ENCODE measurements around the gene EXD1.
A peak's percentile ranks its signal among the peaks of the same experiment; 100 is the strongest.
"Not testable (repeated sequence)": the region's sequence is repeated elsewhere in the genome, so short reads cannot be mapped to it uniquely, and the experiment has no call there.

The EXD1 gene, protein sequence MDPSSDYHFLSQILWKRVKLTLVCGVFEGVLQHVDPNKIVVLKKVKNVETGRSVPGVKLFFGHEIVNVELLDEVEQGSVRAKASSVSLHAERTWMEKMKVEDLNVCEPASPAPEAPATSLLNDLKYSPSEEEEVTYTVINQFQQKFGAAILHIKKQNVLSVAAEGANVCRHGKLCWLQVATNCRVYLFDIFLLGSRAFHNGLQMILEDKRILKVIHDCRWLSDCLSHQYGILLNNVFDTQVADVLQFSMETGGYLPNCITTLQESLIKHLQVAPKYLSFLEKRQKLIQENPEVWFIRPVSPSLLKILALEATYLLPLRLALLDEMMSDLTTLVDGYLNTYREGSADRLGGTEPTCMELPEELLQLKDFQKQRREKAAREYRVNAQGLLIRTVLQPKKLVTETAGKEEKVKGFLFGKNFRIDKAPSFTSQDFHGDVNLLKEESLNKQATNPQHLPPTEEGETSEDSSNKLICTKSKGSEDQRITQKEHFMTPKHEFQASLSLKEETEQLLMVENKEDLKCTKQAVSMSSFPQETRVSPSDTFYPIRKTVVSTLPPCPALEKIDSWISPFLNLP

GRCh38 chr15:41230650-41231421 lies at the start of gene EXD1, which contains the start of gene CHP1:
TSS of gene EXD1 (minus strand) at chr15:41230757. CDS start at chr15:41226575, 4,182 bp downstream.
TSS of gene CHP1 (plus strand) at chr15:41231268. CDS start at chr15:41231383, 115 bp downstream.
- Histone ChIP-seq H3K9ac (ENCODE audit: low read depth, low read length) (peak within 1 kb of the TSS; percentile 82), H3K36me3 (ENCODE audit: insufficient read depth, low read length) (no peaks in the 10 kb centered on the region), H3K4me1 (ENCODE audit: insufficient read depth, low read length) (0 out of 2 replicates have a peak, but pooled peaks cover 6% of the 10 kb centered on the region), H3K9me3 (ENCODE audit: control insufficient read depth, insufficient read depth, low read length) (no peaks in the 10 kb centered on the region)

DNA sequence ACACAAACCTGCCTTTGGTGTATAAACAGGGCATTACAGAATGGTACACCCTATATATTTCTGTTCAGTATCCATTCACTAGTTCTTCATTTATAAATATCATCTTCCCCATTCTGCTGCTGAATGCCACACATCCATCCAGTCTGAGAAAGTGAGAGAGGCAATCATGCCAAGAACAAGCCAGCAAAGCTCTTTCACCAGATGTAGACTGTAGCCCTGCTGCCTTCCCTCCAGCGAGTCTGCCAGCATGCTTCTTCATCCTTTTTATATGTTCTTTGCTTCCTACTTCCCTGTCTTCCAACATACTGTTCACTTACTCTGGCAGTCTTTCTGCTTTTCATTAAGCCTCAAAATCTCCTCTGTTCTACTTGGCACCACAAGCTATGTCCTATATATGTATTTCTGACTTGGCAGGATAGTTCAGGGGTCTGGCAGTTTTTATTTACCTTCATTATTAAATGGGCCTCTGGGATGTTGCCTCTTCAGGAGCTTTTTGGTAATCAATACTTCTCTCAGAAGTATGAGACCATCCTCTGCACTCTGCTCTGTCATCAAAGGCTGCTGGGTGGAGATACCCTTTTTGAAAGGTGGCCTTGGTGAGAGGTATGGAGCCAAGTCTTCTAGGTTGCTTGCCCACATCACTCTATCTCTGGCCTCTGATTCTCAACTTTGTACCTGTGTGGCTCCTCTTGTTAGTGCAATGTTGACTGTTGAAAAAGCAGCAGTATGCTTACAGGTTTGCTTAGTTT lies 49.2 kb upstream of the EXD1 start:
- 0 out of 2 replicates have a peak, but pooled peaks cover 3% of the 10 kb centered on the region for H3K4me1 ChIP-seq (ENCODE audit: insufficient read depth, low read length)
- no peak overlapping the region for H3K9ac ChIP-seq (ENCODE audit: low read depth, low read length)
- H3K36me3 ChIP-seq (ENCODE audit: insufficient read depth, low read length) = no peaks in the 10 kb centered on the region
- no peaks in the 10 kb centered on the region for H3K9me3 ChIP-seq (ENCODE audit: control insufficient read depth, insufficient read depth, low read length)

DNA sequence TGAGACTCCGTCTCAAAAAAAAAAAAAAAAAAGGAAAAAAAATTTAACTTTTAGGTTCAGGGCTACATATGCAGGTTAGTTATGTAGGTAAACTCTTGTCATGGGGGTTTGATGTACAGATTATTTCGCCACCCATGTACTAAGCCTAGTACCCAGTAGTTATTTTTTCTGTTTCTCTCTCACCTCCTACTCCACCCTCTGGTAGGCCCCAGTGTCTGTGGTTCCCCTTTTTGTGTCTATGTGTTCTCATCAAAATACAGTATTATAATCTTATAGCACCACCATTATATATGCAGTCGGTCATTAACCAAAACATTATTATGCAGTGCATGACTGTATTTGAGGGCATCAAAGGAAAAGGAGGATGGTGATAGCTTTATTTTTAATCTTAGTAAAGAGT lies 47.8 kb upstream of the EXD1 start:
- H3K4me1 ChIP-seq (ENCODE audit: insufficient read depth, low read length) = 0 out of 2 replicates have a peak, but pooled peaks cover 3% of the 10 kb centered on the region
- H3K36me3 ChIP-seq (ENCODE audit: insufficient read depth, low read length) = no peaks in the 10 kb centered on the region
- H3K9ac ChIP-seq (ENCODE audit: low read depth, low read length) = no peak overlapping the region
- no peaks in the 10 kb centered on the region for H3K9me3 ChIP-seq (ENCODE audit: control insufficient read depth, insufficient read depth, low read length)

DNA sequence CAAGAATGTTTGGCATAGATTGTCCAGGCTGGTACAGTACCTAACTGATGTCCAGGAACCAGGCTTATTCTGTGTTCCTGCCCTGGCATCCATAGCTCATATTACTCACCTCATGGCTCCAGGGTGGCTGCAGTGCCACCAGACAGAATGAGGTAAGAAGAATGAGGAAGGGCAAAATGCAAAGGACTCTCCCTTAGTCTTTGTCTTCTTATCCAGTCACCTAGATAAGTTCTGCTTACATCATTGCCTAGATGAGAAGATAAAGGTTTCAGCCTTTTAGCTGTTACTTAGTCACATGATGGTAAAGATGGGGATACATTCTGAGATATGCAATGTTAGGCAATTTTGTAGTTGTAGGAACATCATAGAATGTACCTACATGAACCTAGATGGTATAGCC lies 46.3 kb upstream of the EXD1 start:
- Histone ChIP-seq H3K4me1 (ENCODE audit: insufficient read depth, low read length) (no peaks in the 10 kb centered on the region), H3K9me3 (ENCODE audit: control insufficient read depth, insufficient read depth, low read length) (no peaks in the 10 kb centered on the region), H3K9ac (ENCODE audit: low read depth, low read length) (no peak overlapping the region), H3K36me3 (ENCODE audit: insufficient read depth, low read length) (no peaks in the 10 kb centered on the region; the same call in 1 of the 2 replicates)

DNA sequence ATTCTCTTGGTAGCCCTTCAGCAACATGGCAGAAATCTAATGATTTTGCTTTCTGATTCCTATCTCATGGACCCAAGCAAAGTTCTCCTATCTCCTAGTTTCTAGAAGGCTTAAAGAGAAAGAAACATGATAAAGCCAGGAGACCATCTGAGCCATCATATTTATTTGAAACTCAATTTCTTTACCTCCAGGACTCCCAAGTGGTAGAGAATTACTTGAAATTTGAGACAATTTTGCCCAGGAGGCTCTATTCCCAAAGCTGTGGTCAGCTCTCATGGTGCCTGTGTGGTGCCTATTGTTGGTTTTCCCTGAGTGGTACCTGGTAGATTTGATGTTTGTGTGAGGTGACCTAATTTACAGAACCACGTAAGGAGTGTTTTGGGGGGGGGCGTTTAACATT lies 39.3 kb upstream of the EXD1 start:
- Histone ChIP-seq H3K9ac (ENCODE audit: low read depth, low read length) (no peak overlapping the region), H3K9me3 (ENCODE audit: control insufficient read depth, insufficient read depth, low read length) (no peaks in the 10 kb centered on the region), H3K36me3 (ENCODE audit: insufficient read depth, low read length) (peaks cover 5% of the 10 kb centered on the region), H3K4me1 (ENCODE audit: insufficient read depth, low read length) (no peaks in the 10 kb centered on the region)

DNA sequence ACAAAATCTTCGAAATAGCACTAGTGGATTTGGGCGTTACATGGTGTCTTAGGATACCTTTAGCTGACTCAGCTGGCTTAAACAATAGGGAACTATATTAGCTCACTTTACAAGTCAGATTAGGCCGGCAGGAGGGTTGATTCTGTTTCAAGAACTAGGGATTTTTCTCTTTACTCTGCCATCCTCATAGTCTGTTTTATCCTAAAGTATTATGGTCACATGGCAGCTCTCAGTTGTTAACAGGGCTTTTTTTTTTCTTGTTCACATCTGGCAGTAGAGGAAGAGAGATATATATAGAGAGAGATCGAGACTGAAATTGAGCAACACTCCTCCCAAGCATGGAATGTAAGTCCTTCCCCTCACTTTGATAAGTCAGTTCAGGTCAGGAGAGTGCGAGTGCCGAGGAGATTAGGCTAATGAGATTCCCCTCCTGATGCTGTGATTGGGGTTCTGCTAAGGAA lies 33.4 kb upstream of the EXD1 start:
- Histone ChIP-seq H3K9me3 (ENCODE audit: control insufficient read depth, insufficient read depth, low read length) (no peaks in the 10 kb centered on the region), H3K36me3 (ENCODE audit: insufficient read depth, low read length) (no peaks in the 10 kb centered on the region), H3K4me1 (ENCODE audit: insufficient read depth, low read length) (no peaks in the 10 kb centered on the region), H3K9ac (ENCODE audit: low read depth, low read length) (no peak overlapping the region; the same call in 1 of the 2 replicates)

GRCh38 chr15:41262571-41262970 lies 32.0 kb upstream of the EXD1 start:
- no peaks in the 10 kb centered on the region for H3K4me1 ChIP-seq (ENCODE audit: insufficient read depth, low read length)
- no peaks in the 10 kb centered on the region for H3K36me3 ChIP-seq (ENCODE audit: insufficient read depth, low read length)
- H3K9me3 ChIP-seq (ENCODE audit: control insufficient read depth, insufficient read depth, low read length) = no peaks in the 10 kb centered on the region
- no peak overlapping the region for H3K9ac ChIP-seq (ENCODE audit: low read depth, low read length)

- H3K9ac ChIP-seq (ENCODE audit: low read depth, low read length); H3K36me3 ChIP-seq (ENCODE audit: insufficient read depth, low read length); H3K4me1 ChIP-seq (ENCODE audit: insufficient read depth, low read length); H3K9me3 ChIP-seq (ENCODE audit: control insufficient read depth, insufficient read depth, low read length): not testable (repeated sequence)
Measured at GRCh38 chr15:41260924-41261323, 30.4 kb upstream of the EXD1 start.

GRCh38 chr15:41259546-41260189 lies 29.1 kb upstream of the EXD1 start:
- Histone ChIP-seq H3K9ac (ENCODE audit: low read depth, low read length) (no peak overlapping the region), H3K9me3 (ENCODE audit: control insufficient read depth, insufficient read depth, low read length) (no peaks in the 10 kb centered on the region), H3K4me1 (ENCODE audit: insufficient read depth, low read length) (no peaks in the 10 kb centered on the region), H3K36me3 (ENCODE audit: insufficient read depth, low read length) (no peaks in the 10 kb centered on the region)

- H3K36me3 ChIP-seq (ENCODE audit: insufficient read depth, low read length) = 0 out of 2 replicates have a peak, but pooled peaks cover 3% of the 10 kb centered on the region
- no peak overlapping the region for H3K9ac ChIP-seq (ENCODE audit: low read depth, low read length)
- H3K4me1 ChIP-seq (ENCODE audit: insufficient read depth, low read length) = no peaks in the 10 kb centered on the region
- no peaks in the 10 kb centered on the region for H3K9me3 ChIP-seq (ENCODE audit: control insufficient read depth, insufficient read depth, low read length)
Measured at GRCh38 chr15:41258750-41259471, 28.4 kb upstream of the EXD1 start.

DNA sequence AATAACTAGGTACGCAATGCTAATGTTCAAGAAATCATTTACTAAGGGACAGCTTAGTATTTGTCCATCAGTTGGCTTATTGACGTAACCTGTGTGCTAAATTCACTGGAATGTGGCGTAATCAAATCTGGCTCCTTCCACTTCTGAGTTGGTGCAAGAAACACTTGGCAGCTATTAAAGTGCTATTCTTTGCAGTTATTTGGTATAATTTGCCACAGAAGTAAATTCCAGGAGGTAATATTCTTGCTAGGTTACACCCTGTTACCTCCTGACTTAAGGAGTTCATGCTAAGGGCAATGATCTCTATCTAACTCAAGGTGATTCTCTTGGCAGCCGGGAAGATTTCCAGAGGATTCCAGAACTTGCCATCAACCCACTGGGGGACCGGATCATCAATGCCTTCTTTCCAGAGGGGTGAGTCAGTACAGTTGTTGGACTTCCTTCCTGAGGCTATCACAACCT lies 26.1 kb upstream of the EXD1 start:
- H3K36me3 ChIP-seq (ENCODE audit: insufficient read depth, low read length) = 0 out of 2 replicates have a peak, but pooled peaks cover 3% of the 10 kb centered on the region
- no peaks in the 10 kb centered on the region for H3K9me3 ChIP-seq (ENCODE audit: control insufficient read depth, insufficient read depth, low read length)
- H3K4me1 ChIP-seq (ENCODE audit: insufficient read depth, low read length) = no peaks in the 10 kb centered on the region
- H3K9ac ChIP-seq (ENCODE audit: low read depth, low read length) = no peak overlapping the region

- Histone ChIP-seq H3K36me3 (ENCODE audit: insufficient read depth, low read length) (0 out of 2 replicates have a peak, but pooled peaks cover 3% of the 10 kb centered on the region), H3K9me3 (ENCODE audit: control insufficient read depth, insufficient read depth, low read length) (no peaks in the 10 kb centered on the region), H3K4me1 (ENCODE audit: insufficient read depth, low read length) (no peaks in the 10 kb centered on the region), H3K9ac (ENCODE audit: low read depth, low read length) (no peak overlapping the region)
Measured at GRCh38 chr15:41256103-41256502, 25.5 kb upstream of the EXD1 start.

GRCh38 chr15:41254560-41254959 lies 24.0 kb upstream of the EXD1 start:
- no peaks in the 10 kb centered on the region for H3K4me1 ChIP-seq (ENCODE audit: insufficient read depth, low read length)
- H3K36me3 ChIP-seq (ENCODE audit: insufficient read depth, low read length) = 0 out of 2 replicates have a peak, but pooled peaks cover 3% of the 10 kb centered on the region
- H3K9ac ChIP-seq (ENCODE audit: low read depth, low read length) = no peak overlapping the region
- no peaks in the 10 kb centered on the region for H3K9me3 ChIP-seq (ENCODE audit: control insufficient read depth, insufficient read depth, low read length)

Data from ES-I3 (cell line).